MM.1S (cell line): ENCODE measurements around the gene DPP6.

Source experiments
- CTCF ChIP-seq: fragments of 300-600 bp; sonication (generic); IDR thresholded peaks from 2 replicates; pipeline ENCODE4 v1.5.1; 2016; ENCODE audit warnings: antibody characterized with exemption, low read length, mixed read lengths
- EZH2 ChIP-seq: fragments of 300-600 bp; sonication (generic); optimal IDR thresholded peaks from 2 replicates; pipeline ENCODE3; 2017; ENCODE audit warnings: low read depth, mild to moderate bottlenecking, antibody characterized with exemption, low read length, mixed read lengths
- EZH2phosphoT487 ChIP-seq: fragments of 300-600 bp; sonication (generic); IDR thresholded peaks from 2 replicates; pipeline ENCODE4 v1.6.1; 2018; ENCODE audit warnings: antibody characterized with exemption, low read length

DNA sequence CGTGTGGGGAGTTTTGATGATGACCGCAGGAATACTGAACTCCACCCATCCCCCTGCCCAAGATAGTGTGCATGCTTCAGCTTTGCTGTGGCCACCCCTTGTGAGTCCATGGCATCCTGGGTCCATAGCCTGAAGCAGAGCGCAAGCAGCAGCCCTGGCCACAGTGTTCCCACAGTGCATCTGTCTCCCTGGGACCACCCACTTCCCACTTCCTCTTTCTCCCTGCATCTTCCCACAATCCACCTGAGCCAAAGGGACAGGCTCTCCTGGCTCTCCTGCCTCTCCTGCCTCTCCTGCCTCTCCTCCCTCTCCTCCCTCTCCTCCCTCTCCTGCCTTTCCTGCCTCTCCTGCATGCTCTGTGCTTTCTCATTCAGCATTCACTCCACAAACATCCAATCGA lies 800.0 kb downstream of the DPP6 start:
- TF ChIP-seq CTCF (no peak), EZH2phosphoT487 (no peak), EZH2 (no peak)
